Measurements from ENCODE around the gene ELN.

DNA sequence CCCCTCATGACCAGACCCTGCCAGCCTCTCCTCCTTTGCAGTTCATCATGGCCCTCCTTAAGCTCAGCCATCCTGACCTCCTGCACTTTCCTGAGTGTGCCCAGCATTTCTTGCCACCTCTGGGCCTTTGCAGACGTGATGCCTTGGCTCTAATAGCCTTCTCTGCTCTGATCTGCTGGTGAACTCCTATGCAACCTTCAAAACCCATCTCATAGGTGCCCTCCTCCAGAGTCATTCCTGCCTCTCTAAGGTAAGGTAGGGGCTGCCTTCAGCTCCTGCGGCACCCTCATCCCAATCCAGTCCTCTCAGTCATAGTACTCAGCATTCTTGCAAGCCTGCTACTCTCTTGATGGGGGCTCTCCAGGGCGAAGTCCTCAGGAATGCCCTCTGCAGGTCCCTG, 19.3 kb upstream of the ELN start:
- no peak for TF ChIP-seq CTCF (IDR thresholded peaks at IDR 0.05)
- TF ChIP-seq POLR2A (IDR thresholded peaks at IDR 0.05) = no peak

All from thyroid gland (tissue), 4 donors.